DMS153 treated with DMSO at 0.1 percent for 48 hours (cell line): ENCODE results near the gene MERTK.
"Not testable (repeated sequence)": the region's sequence is repeated elsewhere in the genome, so short reads cannot be mapped to it uniquely, and the experiment has no call there.

Experiments used
- DNase-seq: peaks from one replicate; lab custom pipeline; 2025; ENCODE audit not compliant: unreplicated experiment; lab: John Stamatoyannopoulos, UW

MERTK gene

DNA sequence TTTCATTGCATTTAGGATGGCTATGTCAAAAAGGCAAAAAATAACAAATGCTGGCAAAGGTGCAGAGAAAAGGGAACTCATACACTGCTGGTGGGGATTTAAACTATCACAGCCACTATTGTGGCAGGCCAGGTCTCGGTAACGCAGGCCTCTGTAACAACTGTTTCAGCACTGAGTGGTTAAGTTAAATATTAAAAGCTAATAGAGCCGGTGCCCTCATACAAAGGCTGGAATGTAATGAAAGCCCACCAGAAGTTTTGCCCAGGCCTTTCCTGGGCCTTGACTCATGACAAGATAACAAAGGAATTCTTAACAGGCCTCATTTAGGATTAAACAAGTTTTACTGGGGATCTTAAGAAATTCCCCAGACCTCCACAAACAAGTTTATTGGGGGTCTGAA is 10.7 kb downstream of the MERTK start:
- DNase-seq = no peak

GRCh38 chr2:111909997-111910396 is 11.6 kb downstream of the MERTK start:
- not testable (repeated sequence) for DNase-seq

DNA sequence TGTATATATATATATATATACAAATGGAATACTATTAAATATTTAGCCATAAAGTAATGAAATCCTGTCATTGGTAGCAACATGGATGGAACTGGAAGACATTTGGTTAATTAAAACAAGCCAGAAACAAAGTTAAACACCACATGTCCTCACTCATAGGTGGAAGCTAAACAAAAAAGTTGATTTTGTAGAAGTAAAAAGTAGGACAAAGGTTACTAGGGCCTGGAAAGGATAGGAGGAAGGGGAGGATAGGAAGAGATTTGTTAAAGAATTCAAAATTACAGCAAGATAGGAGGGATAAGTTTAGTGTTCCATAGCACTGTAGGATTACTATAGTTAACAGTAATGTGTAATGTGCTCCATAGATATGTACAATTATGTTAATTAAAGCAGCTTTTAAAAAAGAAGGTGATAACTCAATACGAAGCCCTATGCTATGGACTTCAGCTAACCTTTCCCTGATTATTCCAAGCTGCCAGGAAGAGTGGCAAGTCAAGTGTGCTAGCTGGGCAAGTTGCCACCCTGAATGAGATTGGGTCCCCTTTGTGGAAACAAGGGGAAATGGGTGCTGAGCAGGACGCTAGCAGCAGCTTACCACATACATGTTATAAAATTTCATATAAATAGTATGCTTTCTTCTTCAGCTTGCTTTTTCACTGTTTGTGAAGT is 12.3 kb downstream of the MERTK start:
- no peak for DNase-seq

GRCh38 chr2:111911295-111911977 is 13.0 kb downstream of the MERTK start:
- DNase-seq = not testable (repeated sequence)

DNA sequence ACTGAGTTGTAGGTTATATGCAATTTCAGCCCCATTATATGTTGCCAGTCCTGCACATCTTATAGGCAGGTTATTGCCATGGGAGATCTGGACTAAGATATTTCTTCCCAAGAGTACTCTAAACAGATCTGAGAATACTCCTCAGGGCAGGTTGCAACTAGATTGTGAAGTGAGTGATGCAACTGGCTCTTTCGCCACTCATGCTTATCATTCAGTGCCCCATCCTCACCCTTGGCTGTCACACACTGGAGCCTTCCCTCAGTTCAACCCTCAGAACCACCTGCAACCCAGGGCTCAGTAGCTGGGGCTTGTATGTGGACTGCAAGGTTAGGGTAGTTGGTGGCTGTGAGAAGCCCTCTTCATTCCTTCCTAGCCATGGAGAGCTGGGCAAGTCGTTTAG is 14.1 kb downstream of the MERTK start:
- DNase-seq = no peak

DNA sequence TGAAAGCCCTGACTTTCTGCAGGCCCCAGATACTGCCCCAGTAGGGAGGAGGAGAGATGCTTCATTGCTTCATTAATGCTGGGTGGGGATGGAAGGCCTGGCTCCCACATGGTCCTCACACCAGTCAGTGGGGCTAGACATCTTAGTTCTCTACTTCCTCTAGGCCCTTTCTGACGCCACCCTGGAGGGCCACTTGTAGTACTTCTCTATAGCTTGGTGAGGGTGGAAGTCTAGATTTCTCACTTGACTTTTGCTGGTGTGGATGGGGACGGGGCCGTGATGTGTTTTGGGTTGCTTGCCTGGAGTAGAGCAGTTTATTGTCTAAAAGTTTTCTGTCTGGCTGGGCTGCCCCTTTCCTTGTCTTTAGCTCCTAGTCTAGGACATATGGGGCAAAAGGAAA is 18.7 kb downstream of the MERTK start:
- no peak for DNase-seq

- no peak for DNase-seq
Observed at GRCh38 chr2:111918383-111918806, 20.0 kb downstream of the MERTK start.

GRCh38 chr2:111919365-111919764 is 21.0 kb downstream of the MERTK start:
- DNase-seq = no peak

DNA sequence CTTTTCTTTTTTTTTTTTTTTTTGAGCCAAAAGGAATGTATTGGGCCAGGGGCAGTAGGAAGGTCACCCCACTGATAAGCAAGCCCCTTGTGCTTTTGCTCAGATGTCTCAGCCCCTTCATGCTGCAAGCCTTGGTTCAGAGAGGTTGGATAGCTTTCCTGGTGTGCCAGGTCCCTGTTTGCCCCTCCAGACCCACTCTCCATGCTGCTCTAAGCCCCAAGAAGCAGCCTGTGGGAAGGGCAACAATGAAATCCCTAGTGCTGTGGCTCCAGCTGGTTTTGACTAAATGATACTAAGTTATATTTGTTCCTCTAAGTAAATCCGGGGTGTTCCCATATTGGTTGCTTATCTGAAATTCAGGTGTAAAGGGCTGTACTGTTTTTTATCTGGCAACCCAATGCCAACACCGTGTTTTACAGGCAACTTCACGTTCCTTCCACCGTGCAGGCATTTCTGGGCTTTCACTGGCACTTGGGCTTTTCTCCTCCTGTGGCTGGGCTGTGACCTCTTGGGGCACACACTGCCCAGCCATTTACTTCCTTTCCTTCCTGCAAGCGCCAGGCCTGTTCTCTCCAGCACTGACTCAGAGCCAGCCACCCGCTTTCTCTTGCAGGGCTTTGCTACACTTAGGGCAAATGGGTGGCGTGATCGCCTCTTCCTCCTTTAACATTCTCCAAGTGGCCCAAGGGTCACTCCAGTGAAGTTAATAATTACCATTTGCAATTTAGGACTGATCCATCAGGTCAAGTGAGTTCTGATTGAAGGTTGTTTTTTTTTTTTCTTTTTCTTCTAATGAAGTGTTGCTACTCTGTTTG is 21.6 kb downstream of the MERTK start:
- no peak for DNase-seq

- no peak for DNase-seq
Observed at GRCh38 chr2:111923276-111923804, 24.9 kb downstream of the MERTK start.

GRCh38 chr2:111924617-111925107 is 26.3 kb downstream of the MERTK start:
- DNase-seq = no peak

DNA sequence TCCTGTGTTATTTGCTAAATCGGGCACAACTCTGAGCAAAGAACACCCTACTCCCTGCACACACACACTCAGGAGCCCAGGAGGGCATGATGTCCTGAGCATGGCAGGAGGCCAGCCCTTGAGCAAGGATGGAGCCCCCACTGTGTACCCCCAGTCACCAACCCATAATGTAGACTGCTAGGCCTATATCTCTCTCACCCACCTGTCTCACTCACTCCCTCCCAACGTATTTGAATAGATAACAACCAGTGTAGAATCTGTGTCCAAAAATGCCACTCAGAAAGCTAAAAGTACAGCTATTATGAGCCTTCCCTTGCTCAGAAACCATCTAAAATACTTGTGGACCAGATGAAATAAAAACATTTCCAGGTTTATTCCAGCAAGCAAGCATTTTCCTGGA is 29.3 kb downstream of the MERTK start:
- DNase-seq = no peak

GRCh38 chr2:111930409-111930808 is 32.0 kb downstream of the MERTK start:
- no peak for DNase-seq

GRCh38 chr2:111930875-111931274 is 32.5 kb downstream of the MERTK start:
- DNase-seq = no peak

DNA sequence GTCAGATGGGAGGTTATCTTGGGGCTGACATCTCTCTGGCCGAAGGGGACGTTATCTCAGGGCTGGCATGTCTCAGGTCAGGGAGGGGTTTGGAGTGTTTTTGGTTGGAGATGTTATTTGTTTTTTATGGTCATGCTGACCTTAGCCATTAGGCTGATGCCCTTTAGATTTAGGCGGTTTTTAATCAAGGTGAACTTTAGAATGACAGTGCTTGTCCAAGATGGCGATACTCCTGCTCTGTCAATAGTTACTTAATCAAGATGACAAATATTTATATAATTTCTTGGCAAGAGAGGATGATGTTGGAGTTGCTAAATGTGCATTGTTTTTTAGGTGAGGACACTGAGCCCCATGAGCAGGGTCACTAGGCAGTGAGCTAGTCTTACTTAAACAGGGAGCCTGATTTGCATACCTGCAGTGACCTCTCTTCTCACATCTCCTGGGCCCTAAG is 34.5 kb downstream of the MERTK start:
- DNase-seq = no peak

DNA sequence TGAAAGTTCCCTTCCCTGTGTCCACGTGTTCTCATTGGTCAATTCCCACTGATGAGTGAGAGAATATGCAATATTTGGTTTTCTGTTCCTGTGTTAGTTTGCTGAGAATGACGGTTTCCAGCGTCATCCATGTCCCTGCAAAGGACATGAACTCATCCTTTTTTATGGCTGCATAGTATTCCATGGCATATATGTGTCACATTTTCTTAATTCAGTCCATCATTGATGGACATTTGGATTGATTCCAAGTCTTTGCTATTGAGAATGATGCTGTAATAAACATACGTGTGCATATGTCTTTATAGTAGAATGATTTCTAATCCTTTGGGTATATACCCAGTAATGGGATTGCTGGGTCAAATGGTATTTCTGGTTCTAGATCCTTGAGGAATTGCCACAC is 35.5 kb downstream of the MERTK start:
- not testable (repeated sequence) for DNase-seq

DNA sequence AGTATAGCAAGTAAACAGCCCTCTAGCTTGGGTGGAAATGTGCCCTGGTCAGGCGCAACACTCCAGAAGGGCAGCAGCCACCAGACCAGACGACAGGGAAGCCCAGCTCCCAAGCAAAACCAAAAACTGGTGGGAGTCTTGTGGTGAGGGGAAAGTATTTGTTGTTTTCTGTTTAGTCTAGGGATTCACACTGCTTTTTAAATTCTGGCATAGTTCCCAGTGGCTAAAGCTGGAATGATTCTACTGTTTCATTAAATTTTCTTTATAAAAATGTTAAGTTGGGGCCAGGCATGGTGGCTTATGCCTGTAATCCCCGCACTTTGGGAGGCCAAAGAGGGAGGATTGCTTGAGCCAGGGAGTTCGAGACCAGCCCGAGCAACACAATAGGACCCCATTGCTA is 38.5 kb downstream of the MERTK start:
- DNase-seq = no peak

DNA sequence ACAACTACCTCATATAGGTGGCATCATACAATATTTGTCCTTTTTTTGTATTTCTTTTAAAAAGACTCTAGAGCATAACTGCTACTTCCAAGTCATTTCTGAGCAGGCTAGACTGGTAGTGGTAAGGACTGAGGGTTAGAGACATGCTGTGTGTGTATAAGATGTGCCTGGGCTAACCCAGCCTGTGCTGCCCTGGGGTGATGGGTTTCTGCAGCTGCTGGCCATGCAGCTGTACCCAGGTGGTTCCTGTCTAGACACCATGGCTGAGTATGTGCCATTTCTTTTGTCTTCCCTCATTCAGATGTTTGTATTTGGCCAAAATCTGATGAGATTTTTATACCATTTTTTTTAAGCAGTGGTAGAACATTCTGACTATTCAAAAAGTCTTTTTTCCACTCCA is 40.0 kb downstream of the MERTK start:
- DNase-seq = no peak

GRCh38 chr2:111940333-111941196 is 42.2 kb downstream of the MERTK start:
- DNase-seq = no peak

GRCh38 chr2:111941531-111941930 is 43.1 kb downstream of the MERTK start:
- no peak for DNase-seq
